Ureter (tissue), 1 donor: ENCODE data around the gene UBASH3A. TPM values are rescaled to one million over a fixed set of nuclear protein-coding genes. Genes with fewer than 3 reads are reported as not detected.

Experiments used
- DNase-seq: peaks from one replicate; pipeline ENCODE4 v3.0.0-alpha.2; 2020; ENCODE audit warnings: low spot score
- total RNA-seq: library from RNA; stranded (reverse); gene quantifications from one replicate; pipeline ENCODE4 v1.2.4, GENCODE V29; 2023
- donor health status: DM: yes; HTN: yes; CAD: no.

UBASH3A gene, protein sequence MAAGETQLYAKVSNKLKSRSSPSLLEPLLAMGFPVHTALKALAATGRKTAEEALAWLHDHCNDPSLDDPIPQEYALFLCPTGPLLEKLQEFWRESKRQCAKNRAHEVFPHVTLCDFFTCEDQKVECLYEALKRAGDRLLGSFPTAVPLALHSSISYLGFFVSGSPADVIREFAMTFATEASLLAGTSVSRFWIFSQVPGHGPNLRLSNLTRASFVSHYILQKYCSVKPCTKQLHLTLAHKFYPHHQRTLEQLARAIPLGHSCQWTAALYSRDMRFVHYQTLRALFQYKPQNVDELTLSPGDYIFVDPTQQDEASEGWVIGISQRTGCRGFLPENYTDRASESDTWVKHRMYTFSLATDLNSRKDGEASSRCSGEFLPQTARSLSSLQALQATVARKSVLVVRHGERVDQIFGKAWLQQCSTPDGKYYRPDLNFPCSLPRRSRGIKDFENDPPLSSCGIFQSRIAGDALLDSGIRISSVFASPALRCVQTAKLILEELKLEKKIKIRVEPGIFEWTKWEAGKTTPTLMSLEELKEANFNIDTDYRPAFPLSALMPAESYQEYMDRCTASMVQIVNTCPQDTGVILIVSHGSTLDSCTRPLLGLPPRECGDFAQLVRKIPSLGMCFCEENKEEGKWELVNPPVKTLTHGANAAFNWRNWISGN
- 1.4 TPM for total RNA-seq

DNA sequence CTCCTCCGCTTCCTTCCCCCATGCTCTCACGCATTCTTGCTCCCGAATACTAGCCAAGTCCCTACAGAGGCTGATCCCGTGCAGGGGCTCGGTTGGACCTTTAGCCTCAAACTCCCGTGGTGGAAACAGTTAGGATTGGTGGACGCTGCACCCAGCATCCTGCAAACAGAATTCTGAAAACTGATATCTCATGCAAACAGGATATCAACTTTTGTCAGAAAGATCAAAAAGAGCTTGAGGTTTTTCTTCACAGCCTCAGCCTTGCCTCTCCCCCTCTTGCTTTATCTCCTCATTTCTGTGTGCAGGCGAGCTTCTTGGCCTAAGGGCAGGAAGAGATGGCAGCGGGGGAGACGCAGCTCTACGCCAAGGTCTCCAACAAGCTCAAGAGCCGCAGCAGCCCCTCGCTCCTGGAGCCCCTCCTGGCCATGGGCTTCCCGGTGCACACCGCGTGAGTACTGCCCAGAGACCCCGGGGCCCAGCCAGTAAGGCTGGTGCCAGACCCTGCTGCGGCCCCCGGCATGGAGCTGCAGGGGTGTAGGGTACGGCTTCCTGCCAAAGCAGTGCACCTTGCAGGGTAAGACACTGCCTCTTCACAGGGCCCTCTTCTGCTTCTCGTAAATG is at the start of gene UBASH3A:
Gene UBASH3A, plus strand, starts transcription at position 292 of the 621 bp plus-strand sequence. Its CDS starts 44 bp downstream, at position 336.
- DNase-seq, result no peak

DNA sequence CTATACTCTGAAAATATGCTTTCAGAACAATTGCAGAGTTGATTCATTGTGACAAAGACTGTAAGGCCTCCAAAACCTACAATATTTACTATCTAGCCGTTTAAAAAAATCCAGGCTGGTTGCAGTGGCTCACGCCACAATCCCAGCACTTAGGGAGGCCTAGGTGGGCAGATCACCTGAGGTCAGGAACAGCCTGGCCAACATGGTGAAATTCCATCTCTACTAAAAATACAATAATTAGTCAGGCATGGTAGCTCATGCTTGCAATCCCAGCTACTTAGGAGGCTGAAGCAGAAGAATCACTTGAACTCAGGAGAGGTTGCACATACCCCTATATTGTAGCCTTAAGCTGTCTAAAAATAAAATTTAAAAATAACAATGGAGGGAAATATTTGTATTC is 47.7 kb upstream of the UBASH3A start:
- DNase-seq, result no peak

DNA sequence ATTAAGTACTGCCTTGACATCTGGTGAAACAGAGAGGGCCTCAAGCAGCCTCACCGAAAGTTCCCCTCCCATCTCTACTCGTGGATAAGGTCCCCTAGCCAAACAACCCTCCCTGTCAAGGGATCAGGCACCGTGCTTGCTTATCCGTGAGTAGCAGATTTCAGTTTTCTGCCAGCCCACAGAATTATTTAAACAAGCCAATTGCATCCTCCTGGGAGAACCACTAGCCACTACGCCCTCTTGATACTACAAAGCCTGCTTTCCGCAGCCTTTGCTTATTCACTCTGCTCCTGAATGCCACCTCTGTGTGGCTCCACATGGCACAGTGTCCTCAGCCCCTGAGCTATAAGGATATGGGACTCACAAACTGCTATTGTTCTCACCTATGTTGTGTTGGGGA is 47.1 kb upstream of the UBASH3A start:
- no peak for DNase-seq

DNA sequence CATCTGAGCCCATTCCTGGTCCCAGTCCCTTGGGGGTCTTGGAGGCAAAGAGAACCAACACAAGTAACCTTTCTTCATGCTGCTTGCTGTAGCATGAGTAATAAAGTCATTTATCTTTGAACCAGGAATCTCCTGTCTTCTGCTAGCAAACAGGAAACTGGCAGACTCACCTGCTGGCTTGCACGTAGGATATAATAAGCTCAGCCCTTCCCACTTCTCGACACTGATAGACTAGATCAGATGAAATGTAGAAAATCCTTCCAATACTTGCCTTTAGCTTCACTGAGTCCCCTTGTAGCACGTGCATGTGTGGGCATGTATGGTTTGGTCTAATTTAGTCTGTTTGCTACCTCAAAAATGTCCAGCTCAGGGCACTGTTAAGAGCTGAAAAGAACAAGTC is 46.4 kb upstream of the UBASH3A start:
- DNase-seq, result no peak

DNA sequence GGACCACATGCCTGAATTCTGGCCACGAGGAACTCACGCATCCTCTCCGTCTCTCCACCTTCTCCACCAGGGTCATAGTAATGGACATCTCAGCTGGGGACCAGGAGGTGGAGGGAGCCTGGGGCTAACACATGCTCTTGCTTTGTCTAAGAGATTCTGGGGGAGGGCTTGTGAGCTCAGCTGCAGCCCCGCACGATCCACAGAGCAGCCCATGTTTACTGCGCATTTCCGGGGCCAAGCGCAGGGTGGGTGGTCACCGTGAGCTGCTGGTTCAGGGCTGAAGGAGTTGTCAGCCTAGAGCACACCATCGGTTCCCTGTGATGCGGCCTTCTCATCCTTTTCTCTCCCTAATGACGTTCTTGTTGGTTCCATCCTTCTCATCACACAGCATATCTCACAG is 45.4 kb upstream of the UBASH3A start:
- DNase-seq, result no peak

DNA sequence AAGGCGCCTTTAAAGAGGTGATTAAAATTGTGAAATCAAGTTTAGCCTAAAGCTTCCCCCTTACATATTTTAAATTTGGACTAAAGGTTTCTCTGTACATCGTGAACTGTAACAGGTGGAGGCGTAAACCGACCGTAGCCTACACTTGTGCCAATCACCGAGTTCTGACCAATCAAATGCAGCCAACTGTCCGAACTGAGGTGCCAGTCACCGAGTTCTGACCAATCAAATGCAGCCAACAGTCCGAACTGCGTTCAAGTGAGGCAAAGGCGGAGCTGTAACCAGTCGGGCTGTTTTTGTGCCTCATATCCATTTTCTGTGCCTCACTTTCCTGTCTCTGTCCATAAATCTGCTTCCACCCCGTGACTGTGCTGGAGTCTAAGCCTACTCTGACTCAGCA is 44.8 kb upstream of the UBASH3A start:
- DNase-seq, result no peak

DNA sequence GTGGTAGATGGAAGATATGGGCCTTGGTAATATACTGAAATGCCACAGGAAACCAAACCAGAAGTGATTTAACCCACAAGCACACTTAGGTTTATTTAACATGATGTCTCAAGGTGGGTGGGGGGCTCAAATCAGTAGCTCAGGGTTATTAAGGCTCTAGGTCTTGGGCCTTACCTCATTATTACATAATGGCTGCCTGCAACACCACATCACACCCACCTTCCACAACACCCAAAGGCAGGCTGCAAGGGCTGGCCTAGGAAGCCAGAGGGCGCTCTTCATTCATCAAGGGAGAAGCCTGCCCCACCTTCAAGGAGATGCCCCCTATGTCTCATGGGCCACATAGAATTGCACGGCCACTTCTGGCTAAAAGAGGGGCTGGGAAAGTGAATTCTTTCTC is 43.4 kb upstream of the UBASH3A start:
- DNase-seq, result no peak

DNA sequence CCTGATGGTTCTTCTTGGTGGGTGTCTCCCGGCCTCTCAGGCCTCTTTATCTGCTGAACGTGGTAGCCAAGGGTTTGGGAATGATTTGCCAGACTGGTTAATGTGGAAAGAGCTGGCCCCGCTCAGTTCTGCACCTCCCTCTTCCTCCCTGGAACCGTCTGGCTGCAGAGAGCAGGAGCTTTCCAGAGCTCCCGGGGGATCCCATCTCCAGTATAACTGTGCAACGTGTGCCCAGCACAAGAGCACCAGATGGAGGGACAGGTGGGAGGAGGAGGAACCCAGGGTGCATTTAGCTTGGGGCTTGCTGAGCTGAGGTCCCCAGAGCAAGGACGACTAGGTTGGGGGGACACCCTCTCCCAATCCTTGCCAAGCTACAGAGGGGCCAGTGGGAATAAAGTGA is 42.4 kb upstream of the UBASH3A start:
- no peak for DNase-seq

DNA sequence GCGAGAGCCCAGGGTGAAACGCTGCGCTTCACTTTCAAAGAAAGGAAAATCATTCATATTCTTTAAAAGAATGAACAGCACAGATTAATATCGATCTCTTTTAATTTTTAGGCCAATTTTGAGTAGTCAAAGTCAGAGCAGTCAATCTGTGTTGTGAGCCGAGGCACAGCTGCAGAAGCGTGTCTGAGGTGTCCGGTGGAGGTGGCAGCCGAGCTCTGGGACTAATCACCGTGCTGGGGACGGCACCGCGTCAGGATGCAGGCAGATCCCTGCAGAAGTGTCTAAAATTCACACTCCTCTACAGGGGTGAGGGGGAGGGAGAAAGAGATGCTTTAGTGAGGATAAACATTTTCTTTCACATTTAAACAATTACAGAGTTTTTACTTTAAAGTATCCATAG is 41.5 kb upstream of the UBASH3A start:
- DNase-seq, result no peak

DNA sequence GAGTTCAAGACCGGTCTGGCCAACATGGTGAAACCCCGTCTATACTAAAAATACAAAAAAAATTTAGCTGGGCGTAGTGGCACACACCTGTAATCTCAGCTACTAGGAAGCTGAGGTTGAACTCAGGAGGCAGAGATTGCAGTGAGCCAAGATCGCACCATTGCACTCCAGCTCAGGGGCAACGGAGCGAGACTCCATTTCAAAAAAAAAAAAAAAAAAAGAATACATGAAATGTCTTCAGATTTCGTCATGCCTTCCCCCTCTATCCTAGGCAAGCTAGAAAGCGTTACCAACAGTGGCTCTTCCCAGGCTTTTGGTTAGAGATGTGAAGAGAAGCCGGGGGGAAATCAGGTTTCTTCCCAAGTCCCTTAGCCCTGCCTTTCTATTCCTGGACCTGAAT is 41.0 kb upstream of the UBASH3A start:
- no peak for DNase-seq

DNA sequence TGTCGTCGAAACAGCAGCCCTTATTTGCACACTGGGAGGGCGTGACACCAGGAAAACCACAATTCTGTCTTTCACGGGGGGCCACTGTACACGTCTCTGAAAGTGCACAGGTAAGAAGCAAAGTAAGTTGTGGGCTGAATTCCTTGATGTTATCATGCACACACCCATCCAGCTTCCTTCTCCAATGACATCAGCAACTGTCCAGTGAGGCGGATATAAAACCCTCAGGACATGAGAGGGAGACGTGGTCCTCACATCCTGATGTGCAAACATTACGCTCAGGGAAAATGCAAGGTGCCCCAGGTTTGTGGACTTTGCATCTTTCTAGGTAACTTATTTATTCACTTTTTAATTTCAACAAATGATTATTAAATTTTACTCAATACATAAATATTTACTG is 40.4 kb upstream of the UBASH3A start:
- no peak for DNase-seq

DNA sequence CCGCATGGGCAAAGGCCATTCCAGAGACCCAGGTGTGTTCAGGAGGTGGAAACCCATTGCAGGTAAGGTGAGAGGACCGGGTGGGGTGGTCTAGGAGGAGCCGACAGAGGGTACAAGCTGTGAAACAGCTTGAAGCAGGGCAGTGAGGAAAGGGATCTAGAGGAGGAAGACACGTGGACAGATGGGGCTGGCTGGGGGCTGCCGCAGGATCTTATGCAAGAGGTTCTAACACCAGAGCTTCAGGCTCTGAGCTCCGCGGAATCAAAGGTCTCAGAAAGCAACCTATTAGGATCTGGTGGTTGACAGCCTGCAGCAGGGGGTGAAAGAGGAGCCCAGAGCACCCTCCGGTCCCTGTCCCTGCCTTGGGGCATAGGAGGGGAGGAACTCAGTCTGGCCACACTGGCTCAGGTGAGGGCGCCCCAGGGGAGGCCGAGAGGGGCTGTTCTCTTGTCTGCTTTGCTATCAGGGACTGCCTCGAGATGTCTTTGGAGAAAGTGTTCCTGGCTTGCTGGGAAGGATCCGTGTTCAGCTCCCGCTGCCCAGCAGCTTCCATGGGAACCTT is 39.3 kb upstream of the UBASH3A start:
- no peak for DNase-seq

DNA sequence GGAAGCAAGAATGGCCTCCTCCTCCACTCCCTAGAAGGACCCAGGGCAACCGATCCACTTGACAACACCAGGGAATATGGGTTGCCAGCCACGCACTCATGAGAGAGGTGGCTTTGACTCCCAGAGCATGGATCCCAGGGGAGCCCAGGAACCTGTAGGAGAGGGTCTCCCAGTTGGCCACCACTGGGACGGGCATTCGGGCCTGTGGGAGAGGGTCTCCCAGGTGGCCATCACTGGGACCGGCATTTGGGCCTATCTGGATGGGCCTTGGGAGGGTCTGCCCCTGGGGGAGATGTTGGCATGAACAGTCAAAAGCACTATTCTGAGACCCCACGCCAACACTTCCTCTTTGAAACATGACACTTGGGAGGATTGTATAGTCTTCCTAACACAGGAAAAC is 37.9 kb upstream of the UBASH3A start:
- no peak for DNase-seq

DNA sequence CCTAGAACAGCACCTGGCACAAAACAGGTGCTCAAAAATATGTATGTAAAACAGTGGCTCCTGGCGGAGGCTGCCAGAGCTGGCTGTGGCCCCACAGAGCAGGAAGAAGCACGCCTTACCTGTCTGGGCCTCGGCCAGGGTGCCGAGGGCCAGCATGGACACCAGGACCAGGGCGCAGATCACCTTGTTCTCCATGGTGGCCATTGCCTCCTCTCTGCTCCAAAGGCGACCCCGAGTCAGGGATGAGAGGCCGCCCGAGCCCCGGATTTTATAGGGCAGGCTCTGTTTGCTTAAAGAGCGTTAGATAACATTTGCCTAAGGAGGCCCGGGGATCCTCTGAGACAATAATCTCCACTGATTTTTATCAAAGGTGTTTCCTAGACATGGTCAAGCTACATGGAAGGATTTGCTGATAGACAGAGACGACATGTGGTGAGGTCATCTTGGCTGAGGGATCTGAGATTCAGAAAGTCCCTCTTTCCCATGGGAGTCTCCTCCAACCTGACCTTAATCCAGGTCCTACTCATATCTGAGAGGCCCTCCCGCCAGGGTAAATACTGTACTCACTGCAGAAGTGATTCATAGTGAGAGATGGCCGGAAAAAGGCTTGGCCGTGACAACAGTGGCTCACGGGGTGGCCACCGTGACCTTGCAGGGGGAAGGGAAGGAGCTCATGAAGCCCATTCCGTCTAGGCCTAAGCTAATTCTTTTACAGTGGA is 37.3 kb upstream of the UBASH3A start, which contains the start of gene TFF1:
Gene TFF1, minus strand, starts transcription at position 244 of the 719 bp plus-strand sequence. Its CDS starts 40 bp downstream, at position 204.
- no peak for DNase-seq

DNA sequence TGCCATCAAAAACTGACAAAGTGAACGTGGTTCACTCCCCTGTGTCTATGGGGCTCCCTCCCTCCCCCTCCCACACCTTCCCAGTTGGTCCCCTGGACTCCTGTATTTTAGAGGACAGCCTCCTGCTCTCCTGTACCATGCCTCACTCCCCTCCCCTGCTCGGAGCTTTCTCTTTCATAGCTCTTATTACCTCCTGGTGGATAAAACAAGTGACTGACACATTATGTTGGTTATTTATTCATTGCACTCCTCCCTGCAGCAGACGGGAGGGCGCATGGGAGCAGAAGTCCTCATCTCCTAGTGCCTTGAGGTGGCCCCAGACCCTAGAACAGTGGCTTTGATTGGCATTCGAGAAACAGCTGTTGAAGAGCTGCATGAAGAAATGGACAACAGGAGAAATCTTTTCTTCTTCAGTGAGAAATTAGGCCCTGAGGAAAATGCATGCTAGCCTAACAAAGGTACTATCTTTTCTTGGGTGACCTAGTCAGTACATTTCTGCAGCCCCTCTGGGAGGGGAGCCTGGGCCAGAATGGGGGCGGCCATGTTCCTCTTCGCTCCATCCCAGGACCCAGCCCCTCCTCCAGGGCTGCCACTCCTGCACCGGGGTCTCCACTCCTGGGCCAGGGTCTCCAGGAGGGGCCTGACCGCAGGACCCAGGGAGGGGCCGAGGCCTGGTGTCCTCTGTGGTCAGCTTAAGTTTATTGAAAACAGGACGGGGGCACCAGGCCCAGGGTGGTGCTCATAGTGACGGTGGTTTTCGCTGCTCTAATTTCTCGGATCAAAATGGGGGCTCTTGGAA is 36.1 kb upstream of the UBASH3A start:
- DNase-seq, result no peak

DNA sequence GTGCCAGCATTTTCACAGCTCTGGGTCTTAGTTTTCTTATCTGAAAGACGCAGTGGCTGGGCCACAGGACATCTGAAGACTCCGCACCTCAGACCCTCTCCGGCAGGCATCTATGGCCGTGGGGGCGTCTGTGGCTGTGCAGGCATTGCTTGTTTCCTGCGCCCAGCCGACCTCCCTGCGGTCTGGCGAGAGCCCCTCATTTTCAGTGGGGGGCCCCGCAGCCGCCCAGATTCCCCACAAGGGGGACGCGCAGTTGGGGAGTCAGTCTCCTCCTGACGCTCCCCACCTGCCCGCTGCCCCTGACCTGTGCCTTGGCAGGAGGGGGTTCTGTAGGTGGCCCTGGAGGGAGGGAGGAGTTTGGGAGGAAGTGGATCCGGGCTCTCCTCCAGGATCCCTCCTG is 33.9 kb upstream of the UBASH3A start:
- no peak for DNase-seq

DNA sequence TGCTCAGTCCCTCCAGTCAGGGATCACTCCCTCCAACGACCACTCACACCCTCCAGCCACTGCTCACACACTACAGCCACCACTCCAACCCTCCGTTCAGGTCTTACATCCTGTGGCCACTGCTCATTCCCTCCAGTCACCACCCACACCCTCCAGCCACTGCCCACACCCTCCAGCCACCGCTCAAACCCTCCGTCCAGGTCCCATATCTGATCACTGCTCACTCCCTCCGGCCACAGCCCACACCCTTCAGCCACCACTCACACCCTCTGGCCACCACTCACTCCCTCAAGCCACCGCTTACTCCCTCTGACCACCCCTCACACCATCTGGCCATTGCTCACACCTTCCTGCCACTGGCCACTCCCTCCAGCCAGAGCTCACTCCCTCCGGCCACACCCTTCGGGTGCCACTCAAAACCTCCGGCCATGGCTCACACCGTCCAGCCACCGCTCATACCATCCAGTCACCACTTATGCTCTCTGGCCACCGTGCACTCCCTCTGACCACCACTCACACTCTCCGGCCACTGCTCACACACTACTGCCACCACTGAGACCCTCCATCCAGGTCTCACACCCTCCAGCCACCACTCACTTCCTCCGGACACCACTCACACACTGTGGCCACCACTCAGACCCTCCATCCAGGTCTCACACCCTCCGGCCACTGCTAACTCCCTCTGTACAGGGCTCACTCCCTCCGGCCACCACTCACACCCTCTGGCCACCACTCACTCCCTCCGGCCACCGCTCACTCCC is 32.6 kb upstream of the UBASH3A start:
- DNase-seq, result no peak

DNA sequence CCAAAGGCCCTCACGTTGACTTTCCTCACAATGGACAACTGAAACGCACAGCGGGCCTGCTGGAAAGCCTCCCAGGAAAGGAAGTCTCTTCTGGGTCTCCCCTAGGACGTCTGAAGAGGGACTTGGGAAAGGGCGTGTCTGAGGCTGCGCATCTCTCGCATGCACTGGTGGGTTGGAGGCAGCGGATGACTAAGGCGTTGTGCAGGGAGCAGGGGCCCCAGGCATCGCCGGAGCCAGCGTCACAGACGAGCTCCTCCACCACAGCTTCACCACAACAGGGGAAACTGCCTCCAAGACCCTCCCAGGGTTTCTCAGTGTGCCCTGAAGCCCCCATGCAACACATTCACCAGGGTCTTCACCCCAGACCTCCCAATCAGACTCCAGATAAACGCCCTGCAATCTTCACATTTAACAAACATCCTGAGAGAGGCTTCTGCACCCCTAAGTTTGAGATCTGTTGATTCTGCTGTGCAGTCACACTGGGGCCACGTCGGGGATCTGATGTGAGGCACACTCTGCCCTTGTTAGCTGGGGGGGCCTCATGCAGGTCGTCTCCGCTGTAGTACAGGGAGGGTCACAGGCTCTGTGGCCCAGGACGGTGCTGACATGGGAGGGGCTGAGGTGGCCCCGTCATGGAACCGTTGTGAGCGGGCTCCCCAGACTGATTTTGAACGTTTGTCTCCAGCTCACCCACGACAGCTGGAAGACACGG is 30.4 kb upstream of the UBASH3A start:
- DNase-seq, result no peak

DNA sequence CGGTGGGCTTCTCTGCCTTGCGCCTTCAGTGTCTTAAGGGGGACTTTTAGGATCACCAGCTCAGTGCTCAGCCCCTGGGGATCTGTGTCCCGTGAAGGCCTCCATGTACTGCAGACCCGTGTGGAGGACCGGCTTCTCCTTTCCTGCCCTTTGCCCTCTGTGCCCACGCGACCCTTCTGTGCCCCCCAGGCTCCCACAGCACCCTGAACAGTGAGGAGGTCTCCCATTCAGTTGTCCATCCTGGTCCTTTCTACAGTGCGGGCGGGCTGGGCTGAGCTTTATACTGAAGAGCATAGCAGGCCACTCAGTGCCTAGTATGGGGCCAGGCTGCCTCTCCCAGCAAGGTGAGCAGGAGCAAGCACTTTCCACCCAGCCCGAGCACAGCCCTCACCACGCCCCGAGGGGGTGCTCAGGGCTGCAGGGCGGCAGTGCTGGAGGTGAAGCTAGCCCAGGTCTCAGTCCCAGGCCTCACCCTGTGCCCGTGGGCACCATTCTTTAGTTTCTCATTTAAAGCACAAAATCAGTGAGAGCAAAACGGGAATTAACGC is 29.7 kb upstream of the UBASH3A start:
- DNase-seq, result no peak
